OCI-LY1 (cell line): ENCODE results near the gene BNIP5.

ENCODE experiments used
- H2AFZ ChIP-seq: fragments of 200-600 bp; sonication (generic), shearing (Covaris generic); 2 replicates; pipeline ENCODE4 v1.6.0; 2014; ENCODE audit warnings: antibody characterized with exemption, mild to moderate bottlenecking, low read length
- H3F3A ChIP-seq: fragments of 200-600 bp; sonication (generic), shearing (Covaris generic); 2 replicates; pipeline ENCODE4 v1.6.0; 2014; ENCODE audit warnings: mild to moderate bottlenecking, antibody characterized with exemption, low read length, moderate library complexity; ENCODE audit not compliant: insufficient read depth
- H3K27ac ChIP-seq: fragments of 200-600 bp; sonication (generic); 2 replicates; pipeline ENCODE4 v1.5.1; 2014; ENCODE audit warnings: low read length, mixed run types, mild to moderate bottlenecking, low read depth; ENCODE audit not compliant: poor library complexity, severe bottlenecking
- H3K27me3 ChIP-seq: fragments of 200-600 bp; sonication (generic); 2 replicates; pipeline ENCODE4 v1.6.0; 2014; ENCODE audit warnings: antibody characterized with exemption, mild to moderate bottlenecking, low read length, moderate library complexity; ENCODE audit not compliant: insufficient read depth
- H3K36me3 ChIP-seq: fragments of 200-600 bp; sonication (generic); 2 replicates; pipeline ENCODE4 v1.6.1; 2014; ENCODE audit warnings: mild to moderate bottlenecking, antibody characterized with exemption, low read length, moderate library complexity, mixed read lengths; ENCODE audit not compliant: insufficient read depth
- H3K4me1 ChIP-seq: fragments of 200-600 bp; sonication (generic); 2 replicates; pipeline ENCODE4 v1.5.1; 2014; ENCODE audit warnings: mild to moderate bottlenecking, low read length, moderate library complexity; ENCODE audit not compliant: insufficient read depth, severe bottlenecking
- H3K4me2 ChIP-seq: fragments of 200-600 bp; sonication (generic), shearing (Covaris generic); 2 replicates; pipeline ENCODE4 v1.6.1; 2014; ENCODE audit warnings: low read length
- H3K4me3 ChIP-seq: fragments of 200-600 bp; sonication (generic); 2 replicates; pipeline ENCODE4 v1.5.1; 2014; ENCODE audit warnings: low read length, low read depth, mild to moderate bottlenecking, mixed read lengths; ENCODE audit not compliant: poor library complexity, severe bottlenecking
- H3K79me2 ChIP-seq: fragments of 200-600 bp; shearing (Covaris generic); 2 replicates; pipeline ENCODE4 v1.6.1; 2016; ENCODE audit warnings: mixed run types, low read length, mixed read lengths; ENCODE audit not compliant: insufficient read depth
- H3K9ac ChIP-seq: fragments of 200-600 bp; sonication (generic), shearing (Covaris generic); 2 replicates; pipeline ENCODE4 v1.6.1; 2014; ENCODE audit warnings: mild to moderate bottlenecking, low read length, mixed read lengths
- H3K9me2 ChIP-seq: fragments of 200-600 bp; sonication (generic), shearing (Covaris generic); 2 replicates; pipeline ENCODE4 v1.6.1; 2014; ENCODE audit warnings: low read depth, mild to moderate bottlenecking, low read length, mixed read lengths
- H3K9me3 ChIP-seq: fragments of 200-600 bp; shearing (Covaris generic); 2 replicates; pipeline ENCODE4 v1.6.1; 2014; ENCODE audit warnings: low read length, mixed read lengths
- H4K20me1 ChIP-seq: fragments of 200-600 bp; sonication (generic), shearing (Covaris generic); 2 replicates; pipeline ENCODE4 v1.6.0; 2016; ENCODE audit warnings: mild to moderate bottlenecking, low read length; ENCODE audit not compliant: insufficient read depth
- CTCF ChIP-seq: fragments of 200-600 bp; sonication (generic), shearing (Covaris generic); IDR thresholded peaks from 2 replicates; pipeline ENCODE4 v1.5.1; 2017; ENCODE audit warnings: mild to moderate bottlenecking, antibody characterized with exemption, low read length, moderate library complexity, mixed read lengths
- EZH2 ChIP-seq: fragments of 200-600 bp; sonication (generic), shearing (Covaris generic); IDR thresholded peaks from 2 replicates; pipeline ENCODE4 v1.8.0; 2017; ENCODE audit warnings: borderline replicate concordance, mixed run types, mild to moderate bottlenecking, antibody characterized with exemption, low read length, moderate library complexity, mixed read lengths

The BNIP5 gene

GRCh38 chr6:36267731-36268477 lies 68.8 kb downstream of the BNIP5 start:
- H4K20me1 ChIP-seq = no peaks in the 10 kb centered on the region
- H3K4me3 ChIP-seq = no peak overlapping the region
- H3K79me2 ChIP-seq = no peaks in the 10 kb centered on the region
- no peaks in the 10 kb centered on the region for H3K36me3 ChIP-seq
- no peak overlapping the region for H3K27ac ChIP-seq
- no peak overlapping the region for H3K9ac ChIP-seq
- H3K4me2 ChIP-seq = no peak overlapping the region
- H3K9me3 ChIP-seq = no peaks in the 10 kb centered on the region
- no peaks in the 10 kb centered on the region for H3F3A ChIP-seq
- H3K4me1 ChIP-seq = no peaks in the 10 kb centered on the region
- H3K9me2 ChIP-seq = no peaks in the 10 kb centered on the region
- TF ChIP-seq CTCF (no peak), EZH2 (no peak)
- no peaks in the 10 kb centered on the region; the same call in 1 of the 2 replicates for H3K27me3 ChIP-seq
- H2AFZ ChIP-seq = no peak overlapping the region

- H3K4me2 ChIP-seq = no peak overlapping the region
- H3K4me3 ChIP-seq = no peak overlapping the region
- no peaks in the 10 kb centered on the region for H3K9me3 ChIP-seq
- no peak overlapping the region for H3K27ac ChIP-seq
- H3F3A ChIP-seq = no peaks in the 10 kb centered on the region
- no peaks in the 10 kb centered on the region for H3K79me2 ChIP-seq
- H3K9ac ChIP-seq = no peak overlapping the region
- H3K4me1 ChIP-seq = no peaks in the 10 kb centered on the region
- no peaks in the 10 kb centered on the region for H3K9me2 ChIP-seq
- H2AFZ ChIP-seq = no peak overlapping the region
- H4K20me1 ChIP-seq = no peaks in the 10 kb centered on the region
- no peaks in the 10 kb centered on the region; the same call in 1 of the 2 replicates for H3K27me3 ChIP-seq
- no peaks in the 10 kb centered on the region for H3K36me3 ChIP-seq
- no peak for TF ChIP-seq CTCF
- no peak for TF ChIP-seq EZH2
Measured at GRCh38 chr6:36266913-36267644, 69.6 kb downstream of the BNIP5 start.
